ENCODE results near the gene SCNN1G.
"Not testable (repeated sequence)": the region's sequence is repeated elsewhere in the genome, so short reads cannot be mapped to it uniquely, and the experiment has no call there.

SCNN1G gene

GRCh38 chr16:23248261-23249194, 66.0 kb downstream of the SCNN1G start:
- DNase-seq (ENCODE audit: low read depth in 2 of 3, low spot score in 1 of 3) = no peak

- DNase-seq (ENCODE audit: low read depth in 2 of 3, low spot score in 1 of 3) = no peak
These were observed 67.3 kb downstream of the SCNN1G start for GRCh38 chr16:23249830-23250229.

- DNase-seq (ENCODE audit: low read depth in 2 of 3, low spot score in 1 of 3) = no peak
These were observed 69.8 kb downstream of the SCNN1G start for GRCh38 chr16:23252310-23252709.

GRCh38 chr16:23253650-23254049, 71.1 kb downstream of the SCNN1G start:
- not testable (repeated sequence) for DNase-seq (ENCODE audit: low read depth in 2 of 3, low spot score in 1 of 3)

- no peak for DNase-seq (ENCODE audit: low read depth in 2 of 3, low spot score in 1 of 3)
These were observed 71.8 kb downstream of the SCNN1G start for GRCh38 chr16:23254338-23254737.

- DNase-seq (ENCODE audit: low read depth in 2 of 3, low spot score in 1 of 3) = no peak
These were observed 72.5 kb downstream of the SCNN1G start for GRCh38 chr16:23255000-23255399.

GRCh38 chr16:23256440-23256839, 73.9 kb downstream of the SCNN1G start:
- DNase-seq (ENCODE audit: low read depth in 2 of 3, low spot score in 1 of 3) = no peak

GRCh38 chr16:23257682-23258081, 75.1 kb downstream of the SCNN1G start:
- DNase-seq (ENCODE audit: low read depth in 2 of 3, low spot score in 1 of 3) = no peak

GRCh38 chr16:23258919-23259237, 76.3 kb downstream of the SCNN1G start:
- no peak for DNase-seq (ENCODE audit: low read depth in 2 of 3, low spot score in 1 of 3)
